NT2/D1 (cell line): Measurements from ENCODE around the gene KRT85.

Source experiments
- DNase-seq: peaks from one replicate; pipeline ENCODE4 v3.0.0-alpha.2; 2011; ENCODE audit warnings: low read depth, low spot score
- H3K27me3 ChIP-seq: 2 replicates; pipeline ENCODE4 v1.6.0; 2011; ENCODE audit warnings: mild to moderate bottlenecking; ENCODE audit not compliant: insufficient read length, insufficient read depth
- H3K36me3 ChIP-seq: 2 replicates; pipeline ENCODE4 v1.6.1; 2011; ENCODE audit warnings: mild to moderate bottlenecking, low read length, mixed read lengths; ENCODE audit not compliant: insufficient read depth, insufficient read length
- H3K4me1 ChIP-seq: 2 replicates; pipeline ENCODE4 v1.5.1; 2011; ENCODE audit not compliant: insufficient read depth, insufficient read length
- H3K4me3 ChIP-seq: 2 replicates; pipeline ENCODE4 v1.5.1; 2011; ENCODE audit warnings: low read depth; ENCODE audit not compliant: insufficient read length
- H3K9ac ChIP-seq: 2 replicates; pipeline ENCODE4 v1.6.0; 2011; ENCODE audit warnings: low read depth; ENCODE audit not compliant: insufficient read length
- H3K9me3 ChIP-seq: 2 replicates; pipeline ENCODE4 v1.5.1; 2011; ENCODE audit warnings: mild to moderate bottlenecking, low read length; ENCODE audit not compliant: insufficient read depth
- SUZ12 ChIP-seq: IDR thresholded peaks from 2 replicates; pipeline ENCODE4 v1.6.1; 2011; ENCODE audit not compliant: insufficient read length, insufficient read depth; ENCODE audit errors: extremely low read depth
- YY1 ChIP-seq: IDR thresholded peaks from 2 replicates; pipeline ENCODE4 v1.6.1; 2011; ENCODE audit not compliant: insufficient read length, insufficient read depth
- ZNF274 ChIP-seq: IDR thresholded peaks from 2 replicates; pipeline ENCODE4 v1.6.1; 2011; ENCODE audit warnings: mild to moderate bottlenecking, low read depth, low read length

KRT85 gene

DNA sequence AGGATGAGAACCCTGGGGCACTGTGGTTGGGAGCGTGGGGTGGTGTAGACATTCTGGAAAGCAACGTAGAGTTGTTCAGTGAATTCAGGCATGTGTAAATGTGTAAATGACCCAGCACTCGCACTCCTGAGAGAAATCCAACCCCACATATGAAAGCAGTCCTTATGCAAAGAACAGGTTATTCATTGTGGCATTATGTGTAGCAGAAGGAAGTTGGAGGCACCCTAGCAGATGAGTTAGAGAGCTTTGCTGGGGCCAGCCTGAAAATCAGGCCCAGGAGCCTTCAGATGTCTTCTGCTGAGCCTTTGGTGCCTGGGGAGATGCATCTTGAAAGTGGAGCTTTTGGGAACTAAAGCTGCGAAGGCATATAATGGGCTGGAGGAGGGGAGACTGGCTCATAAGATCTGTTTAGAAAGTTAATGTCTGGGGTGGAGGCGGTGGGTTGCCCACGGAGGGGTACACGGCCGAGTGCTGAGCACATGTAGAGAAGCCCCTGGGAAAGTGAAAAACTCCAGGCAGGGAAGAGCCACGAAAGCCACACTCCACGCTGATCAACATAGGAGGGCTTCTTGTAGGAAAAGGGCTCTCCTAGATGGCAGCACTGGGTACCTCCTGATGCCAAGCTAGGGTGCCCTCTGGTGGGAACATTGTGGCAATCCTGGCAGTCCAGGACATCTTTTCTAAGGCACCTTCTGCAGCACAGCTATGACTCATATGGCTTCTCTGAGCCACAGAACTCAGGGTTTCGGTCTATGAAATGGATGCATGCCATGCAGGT is 40.0 kb downstream of the KRT85 start:
- peak; percentile 90 for DNase-seq
- Histone ChIP-seq H3K4me3 (no peak overlapping the region), H3K36me3 (no peaks in the 10 kb centered on the region), H3K27me3 (peaks cover under 1% of the 10 kb centered on the region), H3K9ac (no peak overlapping the region), H3K9me3 (no peaks in the 10 kb centered on the region), H3K4me1 (no peaks in the 10 kb centered on the region)
- TF ChIP-seq YY1 = no peak
- no peak for TF ChIP-seq ZNF274
- no peak for TF ChIP-seq SUZ12

DNA sequence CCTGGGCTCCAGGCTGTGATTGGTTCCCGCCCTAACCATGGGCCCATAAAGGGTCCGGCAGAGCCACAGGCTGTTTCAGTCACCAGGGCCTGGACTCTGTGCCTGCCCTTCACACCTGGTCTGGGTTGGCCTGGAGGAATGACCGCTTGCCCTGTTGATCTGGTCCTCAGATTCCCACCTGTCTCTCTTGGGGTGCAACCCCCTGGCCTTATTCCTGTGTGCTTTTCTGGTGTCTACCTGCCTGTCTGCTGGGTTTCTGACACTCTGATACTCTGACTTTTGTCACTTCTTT is 43.2 kb downstream of the KRT85 start:
- DNase-seq = no peak
- TF ChIP-seq YY1 (no peak), ZNF274 (no peak)
- no peaks in the 10 kb centered on the region for H3K9me3 ChIP-seq
- H3K4me3 ChIP-seq = no peak overlapping the region
- H3K4me1 ChIP-seq = no peaks in the 10 kb centered on the region
- no peaks in the 10 kb centered on the region for H3K27me3 ChIP-seq
- no peaks in the 10 kb centered on the region for H3K36me3 ChIP-seq
- no peak overlapping the region for H3K9ac ChIP-seq

DNA sequence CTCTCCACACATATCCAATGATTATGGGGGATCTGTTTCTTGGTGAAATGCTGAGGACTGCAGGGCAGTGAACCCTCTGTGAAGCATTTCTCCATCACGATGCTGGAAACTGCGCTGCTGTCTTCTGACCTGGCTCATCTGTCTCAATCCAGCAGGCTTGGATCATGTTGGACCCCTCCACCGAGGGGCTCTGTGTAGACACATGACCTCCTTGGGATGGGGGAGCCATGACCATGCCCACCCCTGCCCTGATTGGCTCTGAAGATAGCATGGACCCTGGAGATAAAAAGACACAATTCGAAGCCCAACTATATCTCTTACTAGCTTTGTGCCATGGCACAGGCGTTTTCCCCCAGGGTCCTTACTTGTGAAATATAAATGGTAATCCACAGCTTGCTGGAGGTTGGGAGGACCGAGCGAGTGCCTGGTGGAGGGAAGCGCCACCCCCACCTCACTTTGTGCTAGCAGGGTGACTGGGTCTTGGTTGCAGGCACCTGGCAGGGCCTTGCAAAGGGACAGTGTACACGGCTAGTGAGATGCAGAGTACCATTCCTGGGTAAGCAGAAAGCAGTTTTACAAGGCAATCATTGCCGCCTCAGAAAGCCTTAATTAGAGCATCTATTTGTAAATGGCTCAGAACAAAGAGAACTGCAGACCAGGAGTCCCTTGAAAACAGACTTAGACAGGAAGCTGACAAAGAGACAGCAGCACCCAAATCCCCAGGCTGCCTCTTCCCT is 43.7 kb downstream of the KRT85 start:
- Histone ChIP-seq H3K9me3 (no peaks in the 10 kb centered on the region), H3K27me3 (peaks cover 1% of the 10 kb centered on the region), H3K36me3 (no peaks in the 10 kb centered on the region), H3K9ac (no peak overlapping the region), H3K4me1 (peaks cover 2% of the 10 kb centered on the region), H3K4me3 (no peak overlapping the region)
- TF ChIP-seq SUZ12 = no peak
- DNase-seq = no peak

DNA sequence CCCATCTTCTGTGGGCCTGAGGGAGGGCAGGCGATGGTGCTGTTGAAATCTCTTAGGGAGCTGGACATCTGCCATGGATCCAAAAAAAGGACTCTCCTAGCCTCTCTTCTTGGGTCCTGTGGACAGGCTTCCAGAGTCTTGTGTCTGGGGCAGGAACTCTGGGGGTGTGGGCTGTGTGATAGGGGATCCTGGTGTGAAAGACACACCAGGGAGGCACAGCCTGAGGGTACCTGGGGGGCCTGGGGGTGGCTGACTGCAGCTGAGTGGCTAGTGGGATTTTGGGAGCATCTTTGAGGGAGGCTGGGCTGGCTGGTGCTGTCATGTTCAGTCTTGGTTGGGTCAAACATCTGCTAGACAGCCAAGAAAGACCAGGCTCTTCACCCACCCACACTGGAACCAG is 44.3 kb downstream of the KRT85 start:
- H3K4me3 ChIP-seq = no peak overlapping the region
- H3K36me3 ChIP-seq = no peaks in the 10 kb centered on the region
- no peak for DNase-seq
- no peak overlapping the region for H3K9ac ChIP-seq
- peaks cover 3% of the 10 kb centered on the region for H3K27me3 ChIP-seq
- TF ChIP-seq ZNF274 (no peak), YY1 (no peak), SUZ12 (no peak)
- H3K9me3 ChIP-seq = no peaks in the 10 kb centered on the region
- peaks cover 2% of the 10 kb centered on the region for H3K4me1 ChIP-seq

DNA sequence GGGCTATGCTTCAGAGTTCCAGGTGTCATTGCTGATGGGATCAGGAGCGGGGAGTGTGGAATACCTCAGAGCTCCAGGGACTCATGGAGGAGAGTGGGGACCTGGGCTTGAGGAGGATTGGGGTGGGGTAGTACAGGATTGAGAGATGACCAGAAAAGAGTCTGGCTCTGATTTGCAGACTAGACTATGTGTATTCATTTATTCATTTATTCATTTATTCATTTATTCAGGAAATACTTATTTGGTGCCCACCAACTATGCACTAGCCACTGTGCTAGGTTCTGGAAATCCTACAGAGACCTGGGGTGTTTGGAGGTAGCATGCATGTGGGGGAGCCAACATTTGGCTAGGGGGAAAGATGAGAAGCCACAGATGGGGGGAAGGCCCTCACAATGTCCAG is 45.2 kb downstream of the KRT85 start:
- Histone ChIP-seq H3K4me3 (no peak overlapping the region), H3K4me1 (peaks cover 2% of the 10 kb centered on the region), H3K36me3 (no peaks in the 10 kb centered on the region), H3K9ac (no peak overlapping the region), H3K9me3 (no peaks in the 10 kb centered on the region), H3K27me3 (peaks cover 3% of the 10 kb centered on the region)
- DNase-seq = no peak
- TF ChIP-seq YY1 (no peak), SUZ12 (no peak)

DNA sequence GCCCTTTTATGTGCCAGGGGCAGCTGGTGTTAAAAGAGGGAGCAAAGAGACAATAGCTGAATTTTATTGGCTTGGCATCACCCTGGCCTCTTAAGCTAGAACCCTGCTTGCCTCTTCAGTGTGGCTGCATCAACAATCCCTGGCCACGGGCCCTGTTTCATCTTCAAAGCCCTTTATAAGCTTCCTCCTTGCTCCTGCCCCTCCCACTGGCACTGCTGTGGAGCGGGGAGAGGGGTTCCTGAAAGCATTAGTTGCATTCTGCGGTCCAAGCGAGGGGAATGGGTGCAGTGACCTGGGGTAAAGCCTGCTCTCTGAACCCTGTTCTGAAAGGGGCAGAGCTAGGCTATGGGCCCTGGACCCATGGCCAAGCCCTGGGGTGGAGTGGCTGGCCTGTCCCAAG is 45.9 kb downstream of the KRT85 start:
- Histone ChIP-seq H3K9me3 (no peaks in the 10 kb centered on the region), H3K36me3 (no peaks in the 10 kb centered on the region), H3K4me3 (no peak overlapping the region), H3K27me3 (peaks cover 3% of the 10 kb centered on the region), H3K9ac (no peak overlapping the region), H3K4me1 (peaks cover 2% of the 10 kb centered on the region)
- DNase-seq = no peak
- TF ChIP-seq YY1 (no peak), SUZ12 (no peak), ZNF274 (no peak)

DNA sequence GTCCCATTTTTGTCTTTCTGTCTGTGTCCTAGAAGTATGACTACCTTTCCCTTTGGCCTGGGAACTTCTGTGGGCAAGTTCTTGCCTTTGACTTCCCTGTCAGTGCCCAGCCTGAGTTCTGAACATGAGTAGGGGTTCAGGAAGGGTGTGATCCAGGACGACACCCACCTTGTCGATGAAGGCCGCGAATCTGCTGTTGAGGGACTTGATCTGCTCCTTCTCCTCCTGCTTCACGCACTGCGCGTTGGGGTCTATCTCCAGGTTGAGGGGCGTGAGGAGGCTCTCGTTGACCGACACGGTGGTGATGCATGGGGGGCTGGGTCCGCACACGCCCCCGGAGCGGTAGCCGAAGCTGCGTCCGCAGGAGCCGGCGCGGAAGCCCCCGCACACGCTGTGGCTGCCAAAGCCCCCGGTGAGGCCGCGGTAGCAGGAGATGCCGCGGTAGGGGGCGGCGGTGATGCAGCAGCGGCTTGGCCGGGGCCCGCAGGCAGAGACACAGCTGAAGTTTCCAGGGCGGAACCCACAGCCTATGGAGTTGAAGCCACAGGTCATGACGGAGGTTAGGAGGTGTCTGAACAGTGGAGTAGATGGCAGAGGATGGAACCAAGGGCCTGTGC is 46.4 kb downstream of the KRT85 start, which contains the start of gene KRT83:
Gene KRT83, minus strand, starts transcription at position 615 of the 617 bp plus-strand sequence. Its CDS starts 63 bp downstream, at position 552.
- no peak for DNase-seq
- Histone ChIP-seq H3K9ac (no peak within 1 kb of the TSS), H3K4me1 (peaks cover 2% of the 10 kb centered on the region), H3K4me3 (no peak within 1 kb of the TSS), H3K9me3 (no peaks in the 10 kb centered on the region), H3K36me3 (no peaks in the 10 kb centered on the region), H3K27me3 (peaks cover 3% of the 10 kb centered on the region)
- no peak for TF ChIP-seq SUZ12
- TF ChIP-seq ZNF274 = no peak
- TF ChIP-seq YY1 = no peak
